ENCODE measurements around the gene TEX50.
"Not testable (repeated sequence)": the region's sequence is repeated elsewhere in the genome, so short reads cannot be mapped to it uniquely, and the experiment has no call there.

The TEX50 gene

GRCh38 chr1:173663159-173663558 lies 28.0 kb downstream of the TEX50 start:
- no peak for DNase-seq (ENCODE audit: low spot score)

GRCh38 chr1:173666646-173667045 lies 31.5 kb downstream of the TEX50 start:
- no peak for DNase-seq (ENCODE audit: low spot score)

GRCh38 chr1:173669491-173669941 lies 34.4 kb downstream of the TEX50 start, which contains the start of gene ANKRD45:
TSS of gene ANKRD45 (minus strand) at chr1:173669851. CDS start at chr1:173659418, 10,433 bp downstream.
- DNase-seq (ENCODE audit: low spot score), result no peak

GRCh38 chr1:173674496-173674895 lies 39.4 kb downstream of the TEX50 start:
- not testable (repeated sequence) for DNase-seq (ENCODE audit: low spot score)

- not testable (repeated sequence) for DNase-seq (ENCODE audit: low spot score)
Observed at GRCh38 chr1:173680152-173680551, 45.0 kb downstream of the TEX50 start.

DNA sequence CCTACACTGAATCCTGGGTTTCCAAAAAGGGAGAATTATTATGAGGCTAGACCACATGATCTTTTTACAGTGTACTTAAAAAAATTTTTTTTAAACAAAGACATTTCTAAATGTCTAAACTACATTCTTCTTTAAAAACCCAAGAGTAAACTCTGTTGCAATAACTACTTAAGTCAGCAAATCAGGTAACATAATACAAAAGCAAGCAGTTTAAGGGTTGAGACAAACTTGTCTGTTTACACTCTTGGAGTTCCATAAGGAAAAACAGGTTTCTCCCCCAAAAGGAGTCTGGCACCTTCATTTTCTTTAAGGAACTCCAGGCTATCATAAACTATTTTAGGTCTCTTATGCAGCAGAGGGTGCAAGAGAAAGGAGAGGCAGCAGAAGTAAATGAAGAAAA lies 47.0 kb downstream of the TEX50 start:
- no peak for DNase-seq (ENCODE audit: low spot score)

DNA sequence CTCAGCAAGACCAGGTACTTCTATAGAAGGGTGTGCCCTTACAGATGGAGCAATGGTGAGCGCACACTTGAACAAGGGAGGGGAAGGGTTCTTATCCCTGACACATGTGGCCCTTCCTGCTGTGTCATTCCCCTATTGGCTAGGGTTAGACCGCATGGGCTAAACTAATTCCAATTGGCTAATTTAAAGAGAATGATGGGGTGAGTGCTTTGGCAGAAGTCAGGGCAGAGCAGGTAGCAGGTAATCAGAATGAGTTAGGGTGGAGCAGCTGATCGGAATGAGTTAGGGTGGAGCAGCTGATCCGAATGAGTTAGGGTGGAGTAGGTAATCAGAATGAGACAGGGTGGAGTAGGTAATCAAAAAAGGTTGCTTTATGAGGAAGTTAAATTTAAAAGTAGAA lies 48.7 kb downstream of the TEX50 start:
- not testable (repeated sequence) for DNase-seq (ENCODE audit: low spot score)

DNA sequence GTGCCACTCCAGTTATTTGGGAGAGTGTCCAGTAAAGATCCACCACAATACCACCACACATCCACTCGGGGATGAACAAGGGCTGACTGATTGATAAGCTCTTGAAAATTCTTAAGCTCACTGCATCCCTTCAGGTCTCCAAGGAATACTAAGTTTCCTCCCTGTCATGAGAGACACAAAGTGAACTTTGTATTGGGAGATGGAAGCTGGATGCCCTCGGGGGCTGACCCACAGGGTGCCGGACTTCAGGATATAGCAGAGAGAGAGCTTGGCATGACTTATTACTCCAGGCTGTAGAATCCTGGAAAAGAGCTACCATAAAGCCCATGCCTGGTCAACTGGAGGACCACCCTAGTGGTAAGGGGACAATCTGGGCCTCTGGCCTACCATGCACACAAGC lies 50.0 kb downstream of the TEX50 start:
- not testable (repeated sequence) for DNase-seq (ENCODE audit: low spot score)

Data from CD4-positive, alpha-beta T cell treated with Interleukin-2 at 100 ng/mL for 4 hours (primary cell).